Measurements from ENCODE around the gene GABRB2.
"Not testable (repeated sequence)": the region's sequence is repeated elsewhere in the genome, so short reads cannot be mapped to it uniquely, and the experiment has no call there.

Gene GABRB2

DNA sequence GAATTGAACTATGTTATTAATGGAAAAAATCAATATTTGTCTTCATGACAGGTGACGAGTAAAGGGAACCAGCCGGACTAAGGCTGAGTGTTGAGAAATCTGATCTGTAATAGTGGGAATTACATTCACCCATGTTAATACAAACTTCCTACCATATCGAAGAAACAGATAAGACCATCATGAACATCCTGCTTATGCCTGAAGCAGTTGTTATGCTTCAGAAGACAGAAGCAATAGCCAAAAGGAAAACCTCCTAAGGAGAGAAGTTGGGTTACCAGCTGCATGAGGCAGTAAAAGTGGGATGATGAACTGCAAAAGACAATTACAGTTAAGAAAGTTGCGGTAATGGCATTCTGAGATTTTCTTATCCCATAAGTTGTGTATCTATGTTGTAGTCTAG, 281.5 kb downstream of the GABRB2 start:
- TF ChIP-seq, protein P1, sequence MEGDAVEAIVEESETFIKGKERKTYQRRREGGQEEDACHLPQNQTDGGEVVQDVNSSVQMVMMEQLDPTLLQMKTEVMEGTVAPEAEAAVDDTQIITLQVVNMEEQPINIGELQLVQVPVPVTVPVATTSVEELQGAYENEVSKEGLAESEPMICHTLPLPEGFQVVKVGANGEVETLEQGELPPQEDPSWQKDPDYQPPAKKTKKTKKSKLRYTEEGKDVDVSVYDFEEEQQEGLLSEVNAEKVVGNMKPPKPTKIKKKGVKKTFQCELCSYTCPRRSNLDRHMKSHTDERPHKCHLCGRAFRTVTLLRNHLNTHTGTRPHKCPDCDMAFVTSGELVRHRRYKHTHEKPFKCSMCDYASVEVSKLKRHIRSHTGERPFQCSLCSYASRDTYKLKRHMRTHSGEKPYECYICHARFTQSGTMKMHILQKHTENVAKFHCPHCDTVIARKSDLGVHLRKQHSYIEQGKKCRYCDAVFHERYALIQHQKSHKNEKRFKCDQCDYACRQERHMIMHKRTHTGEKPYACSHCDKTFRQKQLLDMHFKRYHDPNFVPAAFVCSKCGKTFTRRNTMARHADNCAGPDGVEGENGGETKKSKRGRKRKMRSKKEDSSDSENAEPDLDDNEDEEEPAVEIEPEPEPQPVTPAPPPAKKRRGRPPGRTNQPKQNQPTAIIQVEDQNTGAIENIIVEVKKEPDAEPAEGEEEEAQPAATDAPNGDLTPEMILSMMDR (IDR thresholded peaks at IDR 0.05; ENCODE audit: insufficient read depth, missing control alignments): no peak
- FAIRE-seq (no peak), DNase-seq (ENCODE audit: insufficient read length, low spot score) (no peak)

DNA sequence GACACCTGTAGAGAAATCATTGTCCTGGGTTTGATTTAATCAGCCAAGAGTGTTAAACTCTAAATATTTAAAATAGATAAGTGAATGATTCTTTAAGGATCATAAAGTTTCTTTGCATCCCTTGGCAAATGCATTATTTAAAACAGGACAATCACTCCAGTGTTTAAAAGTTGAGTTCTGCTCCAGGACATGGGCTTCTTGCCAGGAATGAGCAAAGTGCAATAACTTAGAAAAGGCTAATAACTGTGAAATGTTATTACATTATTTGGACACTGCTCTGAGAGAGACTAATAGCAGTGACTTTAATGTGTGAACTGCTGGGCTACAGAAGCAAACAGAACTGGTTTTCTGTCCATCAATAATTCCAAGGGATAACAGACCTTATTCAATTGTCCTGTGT, 283.3 kb downstream of the GABRB2 start:
- no peak for DNase-seq (ENCODE audit: insufficient read length, low spot score)
- TF ChIP-seq, protein P1 (IDR thresholded peaks at IDR 0.05; ENCODE audit: insufficient read depth, missing control alignments): no peak
- FAIRE-seq: no peak

DNA sequence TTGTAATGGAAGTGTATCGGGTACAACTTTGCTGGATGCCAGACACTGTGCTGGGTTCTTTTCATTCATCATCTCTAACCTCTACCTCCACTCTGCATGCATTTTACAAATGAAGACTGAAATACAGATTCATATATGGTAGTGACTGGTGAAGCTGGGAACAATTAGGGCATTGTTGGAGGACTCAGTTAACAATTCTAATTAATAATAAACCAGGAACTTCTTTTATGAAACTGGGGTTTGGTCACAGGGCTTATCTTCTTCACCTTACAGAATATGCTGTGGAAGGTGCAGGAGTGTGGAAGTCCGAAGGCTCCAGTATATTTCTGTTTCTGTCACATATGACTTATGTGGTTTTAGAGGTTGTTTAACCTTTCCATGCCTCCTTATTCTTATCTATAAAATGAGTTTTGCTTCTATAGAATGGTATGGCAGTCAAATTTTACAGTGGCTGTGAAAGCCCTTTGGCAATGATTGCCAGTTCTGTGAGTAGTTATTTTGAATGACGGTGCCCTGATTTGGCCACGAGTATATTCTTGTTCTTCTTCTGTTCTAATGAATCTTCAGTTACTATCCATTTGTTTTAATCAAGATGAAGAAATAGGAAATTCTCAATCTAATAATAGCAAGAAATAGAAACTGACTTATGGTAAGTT, 284.7 kb downstream of the GABRB2 start:
- TF ChIP-seq, protein P1 (IDR thresholded peaks at IDR 0.05; ENCODE audit: insufficient read depth, missing control alignments): no peak
- FAIRE-seq (no peak), DNase-seq (ENCODE audit: insufficient read length, low spot score) (no peak)

DNA sequence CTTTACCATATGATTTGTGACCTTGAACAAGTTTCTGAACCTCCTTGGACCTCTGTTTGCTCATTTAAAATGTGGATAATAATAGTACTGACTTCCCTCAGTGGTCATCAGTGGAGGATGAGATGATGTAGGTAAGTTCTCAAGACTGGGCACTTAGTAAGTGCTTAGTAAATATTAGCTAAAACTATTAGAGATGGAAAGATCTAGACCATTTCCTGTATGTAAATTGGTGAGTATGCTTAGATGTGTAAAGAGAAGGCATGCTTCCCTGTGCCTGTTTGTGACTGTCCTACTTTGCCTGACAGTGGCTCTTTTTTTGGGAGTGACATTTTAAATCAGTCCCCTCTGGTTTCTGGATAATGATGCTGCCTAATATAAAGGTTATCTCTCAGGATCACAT, 288.1 kb downstream of the GABRB2 start:
- FAIRE-seq: no peak
- TF ChIP-seq, protein P1 (IDR thresholded peaks at IDR 0.05; ENCODE audit: insufficient read depth, missing control alignments): no peak

DNA sequence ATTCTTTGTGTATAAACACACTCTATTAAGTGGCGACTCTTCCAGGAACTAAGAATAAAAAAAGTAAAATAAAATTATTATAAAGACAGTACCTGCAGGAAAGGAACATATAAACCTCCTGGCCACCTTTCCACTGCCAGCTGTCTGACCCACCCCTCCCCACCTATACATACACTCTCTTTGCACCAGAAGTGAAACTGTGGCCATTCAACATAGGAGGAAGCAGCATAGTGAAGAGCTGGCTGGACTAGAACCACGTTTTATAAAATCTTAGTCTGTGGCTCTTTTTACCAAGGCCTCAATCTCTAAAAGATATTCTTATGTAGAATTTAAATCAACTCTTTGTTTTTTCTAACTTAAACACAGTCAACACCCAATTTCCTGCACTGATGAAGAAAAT, 289.6 kb downstream of the GABRB2 start:
- DNase-seq (ENCODE audit: insufficient read length, low spot score): no peak
- TF ChIP-seq, protein P1 (IDR thresholded peaks at IDR 0.05; ENCODE audit: insufficient read depth, missing control alignments): no peak
- FAIRE-seq: no peak

More for the DNA sequence above, 288.1 kb downstream of the GABRB2 start:
- DNase-seq (ENCODE audit: insufficient read length, low spot score): no peak

DNA sequence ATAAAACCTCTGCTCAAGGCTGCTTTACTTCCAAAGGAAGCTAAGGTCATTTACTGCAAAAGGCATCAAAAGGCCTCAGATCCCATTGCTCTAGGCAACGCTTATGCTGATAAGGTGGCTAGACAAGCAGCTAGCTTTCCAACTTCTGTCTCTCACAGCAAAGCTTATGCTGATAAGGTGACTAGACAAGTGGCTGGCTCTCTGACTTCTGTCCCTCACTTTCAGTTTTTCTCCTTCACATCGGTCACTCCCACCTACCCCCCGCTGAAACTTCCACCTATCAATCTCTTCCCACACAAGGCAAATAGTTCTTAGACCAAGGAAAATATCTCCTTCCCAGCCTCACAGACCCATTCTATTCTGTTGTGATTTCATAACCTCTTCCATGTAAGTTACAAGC, 293.6 kb downstream of the GABRB2 start:
- DNase-seq (ENCODE audit: insufficient read length, low spot score); FAIRE-seq: not testable (repeated sequence)

DNA sequence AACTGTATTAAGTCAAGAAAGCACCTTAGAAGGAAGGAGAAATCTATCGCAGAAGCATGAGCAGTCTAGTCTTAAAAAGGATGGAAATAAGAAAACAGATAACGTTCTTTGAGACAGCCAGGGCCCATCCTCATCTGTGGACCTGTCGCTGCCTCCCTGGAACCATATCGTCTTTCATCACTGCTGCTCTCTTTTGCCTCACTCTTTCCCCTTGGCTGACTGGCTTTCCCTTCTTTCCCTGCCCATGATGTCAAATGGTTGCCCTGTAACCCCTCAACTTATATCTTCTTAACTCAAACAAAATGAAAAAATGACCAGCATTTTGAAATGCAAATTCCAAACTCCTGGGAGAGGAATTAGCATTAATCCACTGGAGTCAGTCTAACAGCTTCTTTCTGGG, 299.8 kb downstream of the GABRB2 start:
- FAIRE-seq (no peak), DNase-seq (ENCODE audit: insufficient read length, low spot score) (no peak)
- TF ChIP-seq, protein P1 (IDR thresholded peaks at IDR 0.05; ENCODE audit: insufficient read depth, missing control alignments): no peak

DNA sequence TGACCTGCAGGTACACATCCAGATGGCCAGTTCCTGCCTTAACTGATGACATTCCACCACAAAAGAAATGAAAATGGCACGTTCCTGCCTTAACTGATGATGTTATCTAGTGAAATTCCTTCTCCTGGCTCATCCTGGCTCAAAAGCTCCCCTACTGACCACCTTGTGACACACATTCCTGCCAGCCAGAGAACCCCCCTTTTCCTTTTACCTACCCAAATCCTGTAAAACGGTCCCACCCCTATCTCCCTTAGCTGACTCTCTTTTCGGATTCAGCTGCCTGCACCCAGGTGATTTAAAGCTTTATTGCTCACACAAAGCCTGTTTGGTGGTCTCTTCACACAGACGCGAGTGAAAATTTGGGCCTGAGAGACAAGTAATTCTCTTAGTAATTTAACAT, 300.7 kb downstream of the GABRB2 start:
- DNase-seq (ENCODE audit: insufficient read length, low spot score); FAIRE-seq: not testable (repeated sequence)
